ENCODE measurements around the gene BRINP3. TPM values are rescaled to one million over a fixed set of nuclear protein-coding genes. Genes with fewer than 3 reads are reported as not detected.

Gene BRINP3
- total RNA-seq, 1 experiment from 2014 or later, result not detected

GRCh38 chr1:190273161-190273560, 204.5 kb downstream of the BRINP3 start:
- Mint-ChIP-seq H3K27ac (no peak overlapping the region), H3K27me3 (ENCODE audit: low read depth) (no peaks in the 10 kb centered on the region; the same call in 1 of the 2 replicates), H3K4me1 (no peaks in the 10 kb centered on the region), H3K4me3 (no peak overlapping the region), H3K36me3 (ENCODE audit: insufficient read depth in 1 of 3, low read depth in 3 of 3) (no peaks in the 10 kb centered on the region), H3K9me3 (no peaks in the 10 kb centered on the region)
- H3K14ac ChIP-seq (ENCODE audit: insufficient read depth, low read length), result no peak overlapping the region
- no peaks in the 10 kb centered on the region for H4K20me1 ChIP-seq (ENCODE audit: control insufficient read depth, insufficient read depth, insufficient read length)
- no peak overlapping the region for H4K5ac ChIP-seq (ENCODE audit: insufficient read length, low read depth, low read length)
- no peak overlapping the region for H3T11ph ChIP-seq (ENCODE audit: low read length)
- H4K91ac ChIP-seq (ENCODE audit: insufficient read length, low read depth, low read length), result no peak overlapping the region
- WGBS (ENCODE audit: extremely low coverage, insufficient read length, low lambda C conversion rate), result no CpG with 5 or more reads among the region's 2 CpGs
- no peak overlapping the region for H2AFZ ChIP-seq (ENCODE audit: low read length)
- H3K23me2 ChIP-seq (ENCODE audit: insufficient read length, low read depth, low read length, poor library complexity, severe bottlenecking), result no peaks in the 10 kb centered on the region
- H3K4ac ChIP-seq (ENCODE audit: low read depth, low read length), result no peak overlapping the region
- H3K4me2 ChIP-seq (ENCODE audit: insufficient read depth, insufficient read length, low read length), result no peak overlapping the region
- no peak for DNase-seq
- no peak overlapping the region for H3K18ac ChIP-seq (ENCODE audit: insufficient read length, low read depth, low read length)
- TF ChIP-seq, protein P1, sequence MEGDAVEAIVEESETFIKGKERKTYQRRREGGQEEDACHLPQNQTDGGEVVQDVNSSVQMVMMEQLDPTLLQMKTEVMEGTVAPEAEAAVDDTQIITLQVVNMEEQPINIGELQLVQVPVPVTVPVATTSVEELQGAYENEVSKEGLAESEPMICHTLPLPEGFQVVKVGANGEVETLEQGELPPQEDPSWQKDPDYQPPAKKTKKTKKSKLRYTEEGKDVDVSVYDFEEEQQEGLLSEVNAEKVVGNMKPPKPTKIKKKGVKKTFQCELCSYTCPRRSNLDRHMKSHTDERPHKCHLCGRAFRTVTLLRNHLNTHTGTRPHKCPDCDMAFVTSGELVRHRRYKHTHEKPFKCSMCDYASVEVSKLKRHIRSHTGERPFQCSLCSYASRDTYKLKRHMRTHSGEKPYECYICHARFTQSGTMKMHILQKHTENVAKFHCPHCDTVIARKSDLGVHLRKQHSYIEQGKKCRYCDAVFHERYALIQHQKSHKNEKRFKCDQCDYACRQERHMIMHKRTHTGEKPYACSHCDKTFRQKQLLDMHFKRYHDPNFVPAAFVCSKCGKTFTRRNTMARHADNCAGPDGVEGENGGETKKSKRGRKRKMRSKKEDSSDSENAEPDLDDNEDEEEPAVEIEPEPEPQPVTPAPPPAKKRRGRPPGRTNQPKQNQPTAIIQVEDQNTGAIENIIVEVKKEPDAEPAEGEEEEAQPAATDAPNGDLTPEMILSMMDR (conservative IDR thresholded peaks at IDR 0.05), result no peak
- no peak overlapping the region for H2AK5ac ChIP-seq (ENCODE audit: insufficient read length, low read length)
- H2BK120ac ChIP-seq (ENCODE audit: low read depth, low read length, poor library complexity, severe bottlenecking), result no peak overlapping the region
- H3K4me1 ChIP-seq (ENCODE audit: insufficient read depth, low read length), result no peaks in the 10 kb centered on the region
- no peak overlapping the region for H2BK20ac ChIP-seq (ENCODE audit: low read depth, low read length, poor library complexity, severe bottlenecking)
- no peak overlapping the region for H4K8ac ChIP-seq (replicated peaks; ENCODE audit: insufficient read length, low read depth, low read length)
- H2BK5ac ChIP-seq (ENCODE audit: insufficient read length, low read length), result no peak overlapping the region
- H2BK15ac ChIP-seq (ENCODE audit: low read depth, low read length), result no peak overlapping the region
- H3K9me3 ChIP-seq (ENCODE audit: control insufficient read depth, low read depth, low read length), result no peaks in the 10 kb centered on the region
- H3K79me2 ChIP-seq (ENCODE audit: insufficient read depth, low read length), result no peaks in the 10 kb centered on the region
- H2BK12ac ChIP-seq (ENCODE audit: insufficient read length, low read depth, low read length), result no peak overlapping the region
- H3K79me1 ChIP-seq (ENCODE audit: insufficient read depth, low read depth, low read length, poor library complexity, severe bottlenecking), result no peaks in the 10 kb centered on the region
- H3K9ac ChIP-seq (ENCODE audit: extremely low read depth, insufficient read length, low read length), result no peak overlapping the region
- H3K27ac ChIP-seq (ENCODE audit: insufficient read length, low read depth, low read length), result no peak overlapping the region
- no peak overlapping the region for H3K23ac ChIP-seq (ENCODE audit: insufficient read length, low read depth, low read length)
- H3K56ac ChIP-seq (ENCODE audit: insufficient read length, low read depth, low read length), result no peak overlapping the region
- no peaks in the 10 kb centered on the region for H3K27me3 ChIP-seq (ENCODE audit: insufficient read depth, low read length)
